ENCODE data around the gene B4GALNT3.

Gene B4GALNT3

DNA sequence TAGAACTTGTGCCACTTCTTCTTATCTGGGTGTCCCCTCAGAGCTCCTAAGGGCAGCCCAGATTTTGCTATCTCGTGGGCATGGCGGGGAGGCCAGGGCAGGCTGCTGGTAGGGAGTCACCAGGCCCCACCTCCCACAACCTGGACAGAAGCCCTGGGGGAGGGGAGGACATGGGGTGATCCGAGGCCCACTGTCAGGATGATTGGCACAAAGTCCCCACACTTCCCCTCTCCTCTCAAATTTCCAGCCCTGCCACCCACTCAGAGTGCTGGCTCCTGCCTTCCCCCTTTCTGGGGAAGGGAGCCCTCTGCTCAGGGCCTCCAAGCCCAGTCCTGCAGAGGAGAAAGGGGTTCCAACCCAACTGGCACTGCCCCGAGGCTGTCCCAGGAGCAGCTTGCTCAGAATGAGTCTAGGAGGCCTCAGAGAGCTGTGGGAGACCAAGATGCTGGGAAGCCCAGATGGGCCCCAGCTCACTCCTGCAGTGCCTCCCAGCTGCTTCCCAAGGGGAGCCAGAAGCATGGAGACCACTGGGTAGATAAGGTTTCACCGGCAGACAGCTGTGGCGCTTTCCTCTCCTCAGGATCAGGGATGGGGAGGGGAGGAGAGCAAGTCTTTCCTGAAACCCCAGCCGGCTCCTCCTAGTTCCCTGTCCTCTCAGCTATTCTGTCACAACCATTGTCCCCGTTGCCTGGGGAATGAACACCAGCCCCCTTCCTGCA lies 82.8 kb downstream of the B4GALNT3 start:
- TF ChIP-seq, protein P1, sequence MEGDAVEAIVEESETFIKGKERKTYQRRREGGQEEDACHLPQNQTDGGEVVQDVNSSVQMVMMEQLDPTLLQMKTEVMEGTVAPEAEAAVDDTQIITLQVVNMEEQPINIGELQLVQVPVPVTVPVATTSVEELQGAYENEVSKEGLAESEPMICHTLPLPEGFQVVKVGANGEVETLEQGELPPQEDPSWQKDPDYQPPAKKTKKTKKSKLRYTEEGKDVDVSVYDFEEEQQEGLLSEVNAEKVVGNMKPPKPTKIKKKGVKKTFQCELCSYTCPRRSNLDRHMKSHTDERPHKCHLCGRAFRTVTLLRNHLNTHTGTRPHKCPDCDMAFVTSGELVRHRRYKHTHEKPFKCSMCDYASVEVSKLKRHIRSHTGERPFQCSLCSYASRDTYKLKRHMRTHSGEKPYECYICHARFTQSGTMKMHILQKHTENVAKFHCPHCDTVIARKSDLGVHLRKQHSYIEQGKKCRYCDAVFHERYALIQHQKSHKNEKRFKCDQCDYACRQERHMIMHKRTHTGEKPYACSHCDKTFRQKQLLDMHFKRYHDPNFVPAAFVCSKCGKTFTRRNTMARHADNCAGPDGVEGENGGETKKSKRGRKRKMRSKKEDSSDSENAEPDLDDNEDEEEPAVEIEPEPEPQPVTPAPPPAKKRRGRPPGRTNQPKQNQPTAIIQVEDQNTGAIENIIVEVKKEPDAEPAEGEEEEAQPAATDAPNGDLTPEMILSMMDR (IDR thresholded peaks at IDR 0.05; ENCODE audit: insufficient read depth, low read length) = no peak
- TF ChIP-seq POLR2AphosphoS5 (IDR thresholded peaks at IDR 0.05; ENCODE audit: low read depth) (no peak), SPI1 (IDR thresholded peaks at IDR 0.05; ENCODE audit: borderline replicate concordance, low read depth) (no peak), GABPA (IDR thresholded peaks at IDR 0.05; ENCODE audit: low read depth) (no peak)
- TF ChIP-seq, protein P2, sequence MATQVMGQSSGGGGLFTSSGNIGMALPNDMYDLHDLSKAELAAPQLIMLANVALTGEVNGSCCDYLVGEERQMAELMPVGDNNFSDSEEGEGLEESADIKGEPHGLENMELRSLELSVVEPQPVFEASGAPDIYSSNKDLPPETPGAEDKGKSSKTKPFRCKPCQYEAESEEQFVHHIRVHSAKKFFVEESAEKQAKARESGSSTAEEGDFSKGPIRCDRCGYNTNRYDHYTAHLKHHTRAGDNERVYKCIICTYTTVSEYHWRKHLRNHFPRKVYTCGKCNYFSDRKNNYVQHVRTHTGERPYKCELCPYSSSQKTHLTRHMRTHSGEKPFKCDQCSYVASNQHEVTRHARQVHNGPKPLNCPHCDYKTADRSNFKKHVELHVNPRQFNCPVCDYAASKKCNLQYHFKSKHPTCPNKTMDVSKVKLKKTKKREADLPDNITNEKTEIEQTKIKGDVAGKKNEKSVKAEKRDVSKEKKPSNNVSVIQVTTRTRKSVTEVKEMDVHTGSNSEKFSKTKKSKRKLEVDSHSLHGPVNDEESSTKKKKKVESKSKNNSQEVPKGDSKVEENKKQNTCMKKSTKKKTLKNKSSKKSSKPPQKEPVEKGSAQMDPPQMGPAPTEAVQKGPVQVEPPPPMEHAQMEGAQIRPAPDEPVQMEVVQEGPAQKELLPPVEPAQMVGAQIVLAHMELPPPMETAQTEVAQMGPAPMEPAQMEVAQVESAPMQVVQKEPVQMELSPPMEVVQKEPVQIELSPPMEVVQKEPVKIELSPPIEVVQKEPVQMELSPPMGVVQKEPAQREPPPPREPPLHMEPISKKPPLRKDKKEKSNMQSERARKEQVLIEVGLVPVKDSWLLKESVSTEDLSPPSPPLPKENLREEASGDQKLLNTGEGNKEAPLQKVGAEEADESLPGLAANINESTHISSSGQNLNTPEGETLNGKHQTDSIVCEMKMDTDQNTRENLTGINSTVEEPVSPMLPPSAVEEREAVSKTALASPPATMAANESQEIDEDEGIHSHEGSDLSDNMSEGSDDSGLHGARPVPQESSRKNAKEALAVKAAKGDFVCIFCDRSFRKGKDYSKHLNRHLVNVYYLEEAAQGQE (IDR thresholded peaks at IDR 0.05; ENCODE audit: insufficient replicate concordance, low read depth) = no peak
- DNase-seq (ENCODE audit: low read depth in 1 of 2, low spot score in 1 of 2) = no peak
- H3K27me3 ChIP-seq (ENCODE audit: insufficient read depth, poor library complexity, severe bottlenecking) = no peaks in the 10 kb centered on the region
- no peak overlapping the region for H3K27ac ChIP-seq (replicated peaks)
- no peak overlapping the region for H3K4me3 ChIP-seq (replicated peaks; ENCODE audit: insufficient read depth, low read length)

DNA sequence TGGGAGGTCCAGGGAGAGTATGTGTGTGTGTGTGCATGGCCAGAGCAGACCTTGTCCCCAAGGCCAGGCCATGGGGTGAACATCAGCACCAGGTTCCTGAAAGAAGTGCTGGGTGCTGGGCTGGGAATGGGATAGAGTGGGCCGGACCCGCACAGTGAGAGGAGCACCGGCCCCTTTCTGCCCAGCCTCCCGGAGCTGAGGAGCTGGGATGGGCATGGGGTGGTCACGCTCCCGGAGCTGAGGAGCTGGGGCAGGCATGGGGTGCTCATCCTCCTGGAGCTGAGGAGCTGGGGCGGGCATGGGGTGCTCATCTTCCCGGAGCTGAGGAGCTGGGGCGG lies 83.3 kb downstream of the B4GALNT3 start:
- no peaks in the 10 kb centered on the region for H3K27me3 ChIP-seq (ENCODE audit: insufficient read depth, poor library complexity, severe bottlenecking)
- H3K4me3 ChIP-seq (replicated peaks; ENCODE audit: insufficient read depth, low read length) = no peak overlapping the region
- DNase-seq (ENCODE audit: low read depth in 1 of 2, low spot score in 1 of 2) = no peak

DNA sequence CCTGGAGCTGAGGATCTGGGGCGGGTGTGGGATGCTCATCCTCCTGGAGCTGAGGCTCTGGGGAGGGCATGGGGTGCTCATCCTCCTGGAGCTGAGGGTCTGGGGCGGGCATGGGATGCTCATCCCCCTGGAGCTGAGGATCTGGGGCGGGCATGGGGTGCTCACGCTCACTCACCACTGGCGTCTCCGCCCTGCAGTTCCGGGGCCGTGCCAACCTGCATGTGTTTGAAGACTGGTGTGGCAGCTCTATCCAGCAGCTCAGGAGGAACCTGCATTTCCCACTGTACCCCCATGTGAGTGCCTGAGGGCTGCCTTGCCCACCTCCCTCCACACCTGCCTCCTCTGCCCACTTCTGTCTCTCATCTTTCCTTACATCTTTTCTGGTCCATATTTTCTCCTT lies 84.4 kb downstream of the B4GALNT3 start:
- TF ChIP-seq SPI1 (IDR thresholded peaks at IDR 0.05; ENCODE audit: borderline replicate concordance, low read depth) = no peak
- TF ChIP-seq GABPA (IDR thresholded peaks at IDR 0.05; ENCODE audit: low read depth) = no peak
- TF ChIP-seq, protein P2 (IDR thresholded peaks at IDR 0.05; ENCODE audit: insufficient replicate concordance, low read depth) = no peak
- TF ChIP-seq, protein P1 (IDR thresholded peaks at IDR 0.05; ENCODE audit: insufficient read depth, low read length) = no peak
- TF ChIP-seq POLR2AphosphoS5 (IDR thresholded peaks at IDR 0.05; ENCODE audit: low read depth) = no peak
- no peak for DNase-seq (ENCODE audit: low read depth in 1 of 2, low spot score in 1 of 2)

More for the DNA sequence above, 83.3 kb downstream of the B4GALNT3 start:
- no peak overlapping the region for H3K27ac ChIP-seq (replicated peaks)
- TF ChIP-seq, protein P1 (IDR thresholded peaks at IDR 0.05; ENCODE audit: insufficient read depth, low read length) = no peak
- TF ChIP-seq, protein P2 (IDR thresholded peaks at IDR 0.05; ENCODE audit: insufficient replicate concordance, low read depth) = no peak
- TF ChIP-seq GABPA (IDR thresholded peaks at IDR 0.05; ENCODE audit: low read depth) (no peak), SPI1 (IDR thresholded peaks at IDR 0.05; ENCODE audit: borderline replicate concordance, low read depth) (no peak), POLR2AphosphoS5 (IDR thresholded peaks at IDR 0.05; ENCODE audit: low read depth) (no peak)

More for the DNA sequence above, 84.4 kb downstream of the B4GALNT3 start:
- Histone ChIP-seq H3K4me3 (replicated peaks; ENCODE audit: insufficient read depth, low read length) (no peak overlapping the region), H3K27ac (replicated peaks) (no peak overlapping the region), H3K27me3 (ENCODE audit: insufficient read depth, poor library complexity, severe bottlenecking) (no peaks in the 10 kb centered on the region)
